ENCODE data around the gene AKNA.

GRCh38 chr9:114315723-114316363 is 71.9 kb downstream of the AKNA start:
- no peak for TF ChIP-seq CTCF (IDR thresholded peaks at IDR 0.05)
- TF ChIP-seq EZH2 (IDR thresholded peaks at IDR 0.05) = no peak
- TF ChIP-seq EZH2phosphoT487 (IDR thresholded peaks at IDR 0.05) = no peak
